GM19240 (cell line): ENCODE results near the gene DAAM1.

Experiments
- DNase-seq: peaks from one replicate; pipeline ENCODE4 v3.0.0; 2011; ENCODE audit warnings: low spot score; ENCODE audit not compliant: insufficient read length

The DAAM1 gene

GRCh38 chr14:59360923-59361794 lies 172.7 kb downstream of the DAAM1 start:
- no peak for DNase-seq

DNA sequence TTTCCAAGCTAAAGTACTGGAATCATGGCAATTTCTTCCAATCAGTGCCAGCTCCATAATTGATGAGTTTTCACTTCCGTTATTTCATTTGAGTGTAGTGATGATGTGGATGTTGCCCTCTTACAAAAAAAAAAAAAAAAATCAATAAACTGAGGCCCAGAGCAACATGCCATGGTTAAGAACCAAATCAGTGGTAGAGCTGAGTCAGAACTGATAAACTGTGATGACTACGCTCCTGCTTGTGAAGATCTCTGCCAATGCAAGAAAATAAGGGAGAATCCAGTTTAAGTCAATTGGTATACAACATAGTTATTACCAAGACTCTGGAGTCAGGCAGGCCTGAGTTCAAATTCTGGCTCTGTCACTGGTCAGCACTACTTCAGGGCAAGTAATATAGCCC lies 174.0 kb downstream of the DAAM1 start:
- no peak for DNase-seq

GRCh38 chr14:59363531-59364226 lies 175.2 kb downstream of the DAAM1 start:
- no peak for DNase-seq

DNA sequence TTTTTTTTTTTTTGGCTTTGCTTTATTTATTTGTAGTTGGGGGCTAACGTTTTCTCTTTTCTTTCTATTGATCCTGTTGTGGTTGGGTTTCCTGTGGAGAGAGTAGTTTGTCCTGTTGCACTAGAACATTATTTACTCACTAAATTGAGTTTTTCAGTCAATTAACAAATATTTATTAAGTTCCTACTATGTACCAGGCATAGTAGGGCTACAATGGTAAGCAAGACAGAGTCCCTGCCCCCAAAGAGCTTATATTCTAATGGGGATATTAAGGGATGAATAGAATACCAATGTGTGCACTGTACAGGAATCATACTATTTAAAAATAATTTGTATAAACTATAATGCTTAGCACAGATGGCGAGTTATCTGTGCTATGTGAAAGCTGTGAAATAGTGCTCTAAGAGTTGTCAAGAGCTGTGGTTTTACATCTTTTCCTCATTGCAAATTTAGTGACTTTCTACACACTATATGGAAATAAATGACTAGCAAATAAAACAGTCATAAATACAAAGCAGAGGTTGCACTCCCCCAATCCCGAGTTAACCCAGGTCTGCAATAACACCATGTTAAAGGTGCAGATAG lies 181.8 kb downstream of the DAAM1 start:
- no peak for DNase-seq

DNA sequence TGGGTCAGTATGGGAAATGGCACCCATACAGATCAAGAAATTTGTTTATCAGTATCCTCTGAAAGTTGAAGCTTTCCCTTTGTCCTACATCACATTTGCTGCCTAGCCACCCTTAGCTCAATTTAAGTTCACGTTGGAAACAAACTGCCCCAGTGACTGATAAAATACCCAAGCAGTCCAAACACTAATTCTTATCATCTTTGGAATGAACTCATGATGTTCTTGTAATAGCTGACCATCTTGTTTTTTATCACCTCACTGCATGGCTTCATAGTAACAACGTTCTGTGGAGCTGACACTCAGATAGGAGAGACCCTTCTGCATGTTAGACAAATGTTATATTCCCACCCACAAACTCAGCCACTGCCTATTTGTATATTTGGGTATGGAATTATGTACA lies 183.3 kb downstream of the DAAM1 start:
- no peak for DNase-seq

DNA sequence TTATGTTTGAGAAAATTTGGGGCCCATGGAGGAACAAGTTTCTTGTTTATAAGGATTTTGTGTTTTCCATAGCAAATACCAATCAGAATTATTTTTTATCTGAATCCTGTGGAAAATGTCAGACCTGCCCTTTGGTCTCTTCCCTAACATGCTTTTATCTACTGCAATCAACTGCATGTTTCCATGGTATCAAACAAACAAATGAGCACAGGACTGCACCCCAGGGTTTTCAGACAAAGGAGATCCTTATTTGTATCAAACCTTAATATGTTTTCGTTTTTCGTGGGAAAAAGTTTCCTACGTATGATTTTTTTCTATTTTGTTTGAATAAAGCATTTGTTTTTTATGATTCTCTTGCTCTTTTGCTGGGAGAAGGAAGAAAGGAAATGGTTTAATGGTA lies 185.6 kb downstream of the DAAM1 start:
- DNase-seq = no peak

DNA sequence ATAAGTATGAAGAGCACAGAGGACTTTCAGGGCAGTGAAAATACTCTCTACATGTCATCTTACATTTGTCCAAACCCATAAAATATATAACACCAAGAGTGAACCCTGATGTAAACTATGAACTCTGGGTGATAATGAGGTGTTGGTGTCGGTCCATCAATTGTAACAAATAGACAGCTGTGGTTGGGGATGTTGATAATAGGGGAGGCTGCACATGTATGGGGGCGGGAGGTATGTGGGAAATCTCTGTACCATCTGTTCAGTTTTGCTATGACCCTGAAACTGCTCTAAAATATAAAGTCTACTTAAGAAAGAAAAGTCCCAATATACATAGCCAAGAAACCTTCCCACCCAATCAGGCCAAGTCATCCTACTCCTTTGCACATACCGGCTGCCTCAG lies 188.2 kb downstream of the DAAM1 start:
- no peak for DNase-seq

- no peak for DNase-seq
Measured at GRCh38 chr14:59377491-59377890, 189.0 kb downstream of the DAAM1 start.

- no peak for DNase-seq
Measured at GRCh38 chr14:59377991-59378601, 189.6 kb downstream of the DAAM1 start.

GRCh38 chr14:59389936-59390335 lies 201.5 kb downstream of the DAAM1 start:
- no peak for DNase-seq

GRCh38 chr14:59391388-59391787 lies 202.9 kb downstream of the DAAM1 start:
- DNase-seq = no peak

- no peak for DNase-seq
Measured at GRCh38 chr14:59394268-59394667, 205.8 kb downstream of the DAAM1 start.

DNA sequence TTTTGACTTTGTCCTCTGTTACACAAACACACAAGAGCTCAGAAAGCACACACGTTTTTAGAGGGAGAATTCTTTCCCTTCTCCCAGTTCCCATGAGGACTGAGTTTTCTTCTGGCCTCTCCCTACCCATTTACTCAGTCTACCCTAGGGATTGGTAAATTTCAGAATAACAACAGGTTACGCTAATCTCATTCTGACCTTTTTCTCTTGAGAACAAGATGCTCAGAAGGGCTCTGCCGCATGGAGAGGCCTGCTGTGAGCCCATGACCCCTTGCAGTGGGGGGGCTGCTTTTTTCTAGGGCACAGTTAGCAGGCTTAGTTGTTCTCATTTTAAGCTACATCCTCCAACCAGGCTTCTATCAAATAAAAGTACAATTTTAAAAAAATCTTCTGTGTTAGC lies 207.2 kb downstream of the DAAM1 start:
- DNase-seq = no peak

- DNase-seq = no peak
Measured at GRCh38 chr14:59398841-59399240, 210.4 kb downstream of the DAAM1 start.

DNA sequence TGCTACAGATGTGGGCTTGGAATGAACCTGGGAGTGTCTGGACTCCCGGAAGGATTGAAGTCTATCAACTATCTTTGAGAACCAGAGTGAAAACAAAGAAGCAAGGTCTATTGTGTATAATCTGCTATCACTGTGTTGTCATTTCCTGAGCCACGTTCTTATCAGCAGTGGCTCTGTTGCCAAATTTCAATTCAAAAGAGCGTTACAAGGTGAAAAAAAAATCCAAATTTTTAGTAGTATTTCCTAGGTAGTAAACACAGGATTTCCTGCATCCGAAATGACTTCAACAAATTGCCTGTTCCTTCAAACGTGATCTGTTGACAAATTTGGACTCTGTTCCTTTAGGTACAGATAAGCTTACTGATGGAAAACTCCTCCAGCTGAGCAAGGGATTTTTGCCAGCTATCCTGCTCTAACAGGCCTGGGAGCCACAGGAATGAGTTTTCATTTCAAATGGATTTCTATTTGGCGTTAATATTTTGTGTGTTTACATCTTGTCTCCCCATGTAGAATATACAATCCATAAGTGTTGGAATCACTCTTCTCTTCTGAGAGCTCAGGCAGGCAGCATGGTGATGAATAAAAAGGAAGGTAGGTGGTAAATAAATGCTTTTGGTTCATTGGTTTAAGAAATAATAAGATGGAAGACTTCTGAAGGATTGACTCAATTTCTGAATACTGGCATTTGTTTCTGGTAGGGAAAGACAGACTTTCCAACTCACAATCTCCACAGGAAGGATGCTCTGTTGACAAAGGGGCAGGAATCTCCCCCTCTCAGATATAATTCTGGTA lies 218.2 kb downstream of the DAAM1 start:
- no peak for DNase-seq

DNA sequence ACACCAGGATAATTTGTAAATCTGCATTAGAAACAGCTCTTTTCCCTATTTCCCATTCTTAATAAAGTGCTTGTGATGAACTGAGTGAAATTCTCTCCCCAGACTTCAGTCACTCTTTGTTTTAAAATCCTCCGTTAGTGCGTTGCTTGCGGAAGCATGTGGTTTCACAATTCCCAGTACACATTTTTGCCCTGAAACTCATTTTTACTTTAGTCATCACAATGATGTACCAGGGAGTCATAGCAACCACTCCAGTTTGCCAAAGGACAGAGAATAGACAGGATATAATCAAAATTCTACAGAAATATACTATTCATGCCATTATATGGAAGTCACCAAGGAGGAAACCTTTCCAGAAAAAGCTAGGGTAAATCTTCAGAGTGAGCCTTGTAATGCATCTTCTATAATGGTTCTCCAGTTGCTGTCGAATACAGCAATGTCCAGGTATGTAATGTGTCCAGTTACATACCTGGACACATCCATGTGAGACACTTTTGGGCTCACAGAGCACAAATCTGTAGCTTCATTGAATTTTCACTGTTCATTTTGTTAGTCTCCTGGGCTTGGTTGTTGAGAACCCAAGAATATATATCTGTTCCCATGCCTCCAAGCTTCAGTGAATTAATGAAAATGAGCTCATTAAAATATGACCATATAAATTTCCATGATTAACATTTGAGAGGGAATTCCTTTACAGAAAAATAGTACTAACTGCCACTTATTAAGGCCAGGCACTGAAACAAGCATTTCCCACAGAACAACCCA lies 219.0 kb downstream of the DAAM1 start:
- DNase-seq = no peak

DNA sequence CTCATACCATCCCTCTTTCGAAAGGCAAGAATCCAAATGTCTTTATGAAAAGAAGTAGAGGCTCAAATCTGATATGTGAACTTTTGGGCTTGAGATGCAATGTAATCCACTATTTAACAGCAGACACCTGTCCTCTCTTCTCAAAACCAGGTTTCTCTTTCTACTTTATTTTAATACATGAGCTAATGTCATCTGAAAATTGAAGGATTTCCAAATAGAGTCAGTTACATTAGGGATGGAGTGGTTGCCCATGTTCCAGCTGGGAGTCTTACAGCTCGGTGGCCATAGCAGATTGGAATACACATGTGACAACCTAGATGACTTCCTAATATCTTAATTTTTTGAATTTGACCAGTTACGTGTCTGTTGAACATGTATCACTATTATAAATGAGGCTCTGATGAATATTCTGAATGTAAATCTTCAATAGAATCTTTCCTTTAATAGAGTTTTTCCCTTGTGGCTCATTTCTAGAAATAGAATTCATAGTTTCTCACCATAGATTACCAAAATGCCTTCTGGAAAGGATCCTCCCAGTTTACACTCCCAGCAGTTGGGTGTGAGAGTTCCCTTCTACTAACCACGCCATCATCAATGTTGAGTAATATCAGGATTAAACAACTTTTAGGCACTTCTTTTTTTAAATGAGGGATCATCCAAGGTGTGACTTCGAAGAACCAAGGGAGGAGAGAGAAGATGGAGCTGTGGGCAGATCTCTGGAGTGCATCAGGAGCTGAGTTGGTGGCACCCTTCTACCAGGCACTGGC lies 227.6 kb downstream of the DAAM1 start:
- no peak for DNase-seq

DNA sequence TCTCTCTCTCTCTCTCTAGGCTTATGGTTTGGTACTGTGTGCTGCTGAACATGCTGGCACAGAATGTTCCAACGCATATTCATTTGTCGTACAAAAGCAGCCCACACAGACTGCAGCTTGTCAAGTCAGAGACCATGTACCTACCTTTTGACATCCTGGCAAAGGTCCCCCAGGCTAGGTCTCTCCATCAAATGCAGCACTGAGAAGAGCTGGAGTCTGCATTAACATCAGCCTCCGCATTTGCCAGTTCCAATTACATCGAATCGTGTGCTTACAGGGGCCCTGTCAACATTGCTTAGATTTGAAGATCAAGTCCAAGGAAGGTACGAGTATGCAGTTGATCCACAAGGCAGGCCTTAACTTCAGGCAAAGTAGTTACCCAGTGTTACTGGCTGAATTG lies 228.8 kb downstream of the DAAM1 start:
- no peak for DNase-seq

GRCh38 chr14:59419303-59419702 lies 230.8 kb downstream of the DAAM1 start:
- DNase-seq = no peak
